Mesothelial cell of epicardium (in vitro differentiated cells): ENCODE results near the gene UGT1A3. TPM values are rescaled to one million over a fixed set of nuclear protein-coding genes. Genes with fewer than 3 reads are reported as not detected.

Experiments used
- DNase-seq, 2 experiments: peaks; one replicate each; pipeline ENCODE4 v3.0.0; 2021; ENCODE audit warnings: low spot score in 2 of 2; ENCODE audit not compliant: unreplicated experiment in 2 of 2
- H3K27ac Mint-ChIP-seq: 2 replicates; pipeline ENCODE4 v1.8.0; 2021; ENCODE audit warnings: mixed read lengths
- H3K27me3 Mint-ChIP-seq: 2 replicates; pipeline ENCODE4 v1.8.0; 2021; ENCODE audit warnings: low read depth, mixed read lengths
- H3K36me3 Mint-ChIP-seq: 2 replicates; pipeline ENCODE4 v1.8.0; 2021; ENCODE audit warnings: mixed read lengths
- H3K4me1 Mint-ChIP-seq: 2 replicates; pipeline ENCODE4 v1.8.0; 2021; ENCODE audit warnings: mixed read lengths
- H3K4me3 Mint-ChIP-seq: 2 replicates; pipeline ENCODE4 v1.8.0; 2021; ENCODE audit warnings: mild to moderate bottlenecking, moderate library complexity, mixed read lengths
- H3K9me3 Mint-ChIP-seq: 2 replicates; pipeline ENCODE4 v1.8.0; 2021; ENCODE audit warnings: mixed read lengths
- total RNA-seq: library from RNA; stranded (reverse); gene quantifications from 3 replicates; pipeline ENCODE4 v1.2.1, GENCODE V29; 2021
- TF ChIP-seq, protein P1 (sequence below): fragments of 200-600 bp; sonication (generic); IDR thresholded peaks from one replicate; pipeline ENCODE4 v1.5.0; 2021; ENCODE audit warnings: antibody characterized with exemption; ENCODE audit not compliant: unreplicated experiment

UGT1A3 gene
- total RNA-seq, 1 donor from 2014 or later, result not detected

DNA sequence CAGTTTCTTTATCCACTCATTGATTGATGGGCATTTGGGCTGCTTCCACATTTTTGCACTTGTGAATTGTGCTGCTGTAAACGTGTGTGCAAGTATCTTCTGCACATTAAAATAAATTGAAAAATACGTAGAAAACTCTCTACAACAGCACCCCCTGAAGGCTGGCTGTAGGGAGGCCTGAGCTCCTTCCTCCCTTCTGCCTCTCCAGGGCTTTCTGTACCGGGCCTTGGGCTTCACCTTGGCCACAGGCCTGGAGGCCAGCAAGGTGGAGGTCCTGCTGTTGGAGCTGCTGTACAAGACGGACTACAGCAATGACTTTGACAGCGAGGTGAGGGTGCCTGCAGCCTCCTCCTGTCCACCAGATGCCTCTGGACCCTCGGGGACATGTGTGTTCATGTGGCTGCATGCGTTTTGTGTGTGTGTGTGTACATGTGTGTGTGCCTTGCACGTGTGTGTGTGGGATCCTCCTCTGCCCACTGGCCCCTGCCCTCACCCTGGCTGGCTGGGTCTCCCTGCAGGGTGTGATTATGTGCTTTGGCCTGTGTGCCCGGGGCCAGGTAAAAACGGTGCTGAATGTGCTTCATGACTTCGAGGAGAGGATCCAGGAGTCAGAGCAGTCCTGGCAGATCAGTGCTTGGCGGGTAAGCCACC is 78.5 kb downstream of the UGT1A3 start:
- no peaks in the 10 kb centered on the region for H3K9me3 Mint-ChIP-seq
- peak in 1 of 2 experiments; percentile 25 for DNase-seq
- no peaks in the 10 kb centered on the region for H3K36me3 Mint-ChIP-seq
- TF ChIP-seq, protein P1, sequence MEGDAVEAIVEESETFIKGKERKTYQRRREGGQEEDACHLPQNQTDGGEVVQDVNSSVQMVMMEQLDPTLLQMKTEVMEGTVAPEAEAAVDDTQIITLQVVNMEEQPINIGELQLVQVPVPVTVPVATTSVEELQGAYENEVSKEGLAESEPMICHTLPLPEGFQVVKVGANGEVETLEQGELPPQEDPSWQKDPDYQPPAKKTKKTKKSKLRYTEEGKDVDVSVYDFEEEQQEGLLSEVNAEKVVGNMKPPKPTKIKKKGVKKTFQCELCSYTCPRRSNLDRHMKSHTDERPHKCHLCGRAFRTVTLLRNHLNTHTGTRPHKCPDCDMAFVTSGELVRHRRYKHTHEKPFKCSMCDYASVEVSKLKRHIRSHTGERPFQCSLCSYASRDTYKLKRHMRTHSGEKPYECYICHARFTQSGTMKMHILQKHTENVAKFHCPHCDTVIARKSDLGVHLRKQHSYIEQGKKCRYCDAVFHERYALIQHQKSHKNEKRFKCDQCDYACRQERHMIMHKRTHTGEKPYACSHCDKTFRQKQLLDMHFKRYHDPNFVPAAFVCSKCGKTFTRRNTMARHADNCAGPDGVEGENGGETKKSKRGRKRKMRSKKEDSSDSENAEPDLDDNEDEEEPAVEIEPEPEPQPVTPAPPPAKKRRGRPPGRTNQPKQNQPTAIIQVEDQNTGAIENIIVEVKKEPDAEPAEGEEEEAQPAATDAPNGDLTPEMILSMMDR, result no peak
- no peak overlapping the region for H3K27ac Mint-ChIP-seq
- H3K4me3 Mint-ChIP-seq, result no peak overlapping the region
- no peaks in the 10 kb centered on the region for H3K4me1 Mint-ChIP-seq
- H3K27me3 Mint-ChIP-seq, result peaks cover 59% of the 10 kb centered on the region

DNA sequence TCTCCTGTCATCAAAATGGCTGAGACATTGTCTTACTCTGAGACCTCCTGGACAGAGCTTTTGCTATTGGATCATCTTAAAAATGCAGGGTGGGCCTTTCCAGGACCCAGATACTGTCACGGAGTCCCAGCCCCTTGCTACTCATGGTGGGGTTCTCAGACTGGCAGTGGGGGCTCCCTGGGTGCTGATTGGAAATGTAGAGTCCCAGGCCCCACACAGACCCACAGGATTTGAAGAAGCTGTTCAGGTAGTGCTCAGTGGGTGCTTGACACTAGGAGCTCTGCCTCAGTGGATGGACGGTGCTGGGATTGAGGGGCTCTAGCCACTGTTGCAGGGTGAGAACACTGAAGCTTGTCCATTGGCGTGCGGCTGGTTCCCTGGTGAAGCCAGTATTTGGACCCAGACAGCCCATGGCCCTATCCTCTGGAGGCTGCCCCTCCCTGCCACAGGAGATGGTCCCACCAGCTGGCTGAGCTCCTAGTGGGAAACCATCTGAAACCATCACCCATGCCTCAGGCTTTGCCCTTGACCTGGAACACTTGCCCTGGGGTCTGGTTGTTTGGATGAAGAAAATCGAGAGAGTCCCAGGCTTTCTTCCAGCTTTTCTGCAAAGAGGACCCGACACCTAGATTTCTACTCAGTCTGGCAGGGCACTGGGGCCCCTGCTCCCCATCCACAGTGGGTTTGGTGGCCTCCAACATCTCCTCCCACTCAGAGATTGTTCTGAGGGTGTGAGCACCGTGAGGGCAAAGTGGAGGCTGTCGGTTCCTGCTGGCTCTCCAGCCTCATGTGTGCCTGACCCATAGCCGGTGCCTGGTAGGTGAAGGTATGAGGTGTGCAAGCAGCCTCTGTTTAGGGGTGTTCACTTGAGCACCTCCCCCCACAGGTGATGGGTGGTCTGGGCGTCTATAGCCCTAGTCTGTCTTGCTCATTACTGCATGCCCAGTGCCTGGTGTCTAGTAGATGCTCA is 79.4 kb downstream of the UGT1A3 start:
- Mint-ChIP-seq H3K9me3 (no peaks in the 10 kb centered on the region), H3K27me3 (peaks cover 59% of the 10 kb centered on the region), H3K4me1 (no peaks in the 10 kb centered on the region), H3K4me3 (no peak overlapping the region), H3K27ac (no peak overlapping the region), H3K36me3 (no peaks in the 10 kb centered on the region)
- TF ChIP-seq, protein P1, result no peak
- DNase-seq, result peak in 1 of 2 experiments; percentile 21

DNA sequence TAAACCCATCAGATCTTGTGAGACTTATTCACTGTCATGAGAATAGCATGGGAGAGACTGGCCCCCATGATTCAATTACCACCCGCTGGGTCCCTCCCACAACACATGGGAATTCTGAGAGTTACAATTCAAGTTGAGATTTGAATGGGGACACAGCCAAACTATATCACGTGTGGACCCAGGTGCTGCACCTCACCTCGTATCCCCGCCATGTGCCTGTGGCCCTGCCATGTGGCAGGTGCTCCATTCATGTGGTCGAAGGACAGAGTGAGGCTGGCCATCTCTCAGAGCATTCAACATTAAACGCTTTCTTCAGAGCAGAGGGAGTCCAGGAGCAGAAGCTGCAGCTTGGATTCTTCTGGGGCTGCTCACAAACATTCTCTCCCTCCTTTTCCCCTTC is 81.5 kb downstream of the UGT1A3 start:
- peaks cover 39% of the 10 kb centered on the region for H3K27me3 Mint-ChIP-seq

DNA sequence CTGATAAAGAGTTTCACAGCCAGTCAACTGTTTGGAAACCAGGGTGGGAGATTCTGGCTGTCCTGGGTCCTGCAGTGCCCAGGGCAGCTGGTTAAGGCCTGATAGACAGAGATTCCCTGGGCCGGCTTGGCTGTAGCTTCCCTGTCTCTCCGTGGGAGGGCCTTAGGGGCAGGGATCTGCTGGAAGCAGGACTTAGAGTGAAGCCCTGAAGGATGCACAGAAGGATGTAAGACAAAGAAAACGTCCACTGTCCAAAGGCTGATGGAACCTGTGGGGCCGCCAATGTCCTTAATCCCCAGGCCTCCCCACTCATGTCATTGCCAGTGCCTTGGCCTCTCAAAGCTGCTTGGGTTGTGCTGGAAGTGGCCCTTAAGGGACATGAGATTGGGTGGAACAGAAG is 82.2 kb downstream of the UGT1A3 start:
- Mint-ChIP-seq H3K4me3 (no peak overlapping the region), H3K4me1 (peaks cover 3% of the 10 kb centered on the region), H3K9me3 (peaks cover 10% of the 10 kb centered on the region), H3K36me3 (peaks cover 3% of the 10 kb centered on the region), H3K27me3 (peaks cover 34% of the 10 kb centered on the region), H3K27ac (no peak overlapping the region)
- TF ChIP-seq, protein P1, result no peak
- peak in 1 of 2 experiments; percentile 17 for DNase-seq

More for the DNA sequence above, 81.5 kb downstream of the UGT1A3 start:
- H3K36me3 Mint-ChIP-seq, result peaks cover 3% of the 10 kb centered on the region
- TF ChIP-seq, protein P1, result no peak
- DNase-seq, result no peak
- H3K4me1 Mint-ChIP-seq, result no peaks in the 10 kb centered on the region
- peaks cover 3% of the 10 kb centered on the region for H3K9me3 Mint-ChIP-seq
- no peak overlapping the region for H3K27ac Mint-ChIP-seq
- no peak overlapping the region for H3K4me3 Mint-ChIP-seq

DNA sequence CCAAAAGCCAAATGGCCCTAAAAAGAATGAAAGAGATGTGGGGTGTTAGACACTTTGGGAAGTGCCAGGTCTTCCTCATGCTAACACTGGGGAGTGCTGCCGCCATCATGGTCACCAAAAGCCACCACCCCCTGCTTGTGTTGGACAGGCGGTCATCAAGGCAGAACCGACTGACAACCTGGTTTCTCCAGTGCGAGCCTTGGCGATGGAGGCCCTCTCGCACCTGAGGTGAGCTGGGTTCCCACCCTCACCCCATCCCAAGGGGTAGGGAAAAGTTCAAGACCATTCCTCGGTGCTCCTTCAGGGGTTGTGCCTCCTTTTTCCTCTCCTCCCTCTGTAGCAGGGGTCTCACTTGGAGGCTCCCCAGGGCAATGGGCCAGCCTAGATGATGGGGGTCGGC is 82.9 kb downstream of the UGT1A3 start:
- Mint-ChIP-seq H3K9me3 (peaks cover 15% of the 10 kb centered on the region), H3K4me1 (peaks cover 10% of the 10 kb centered on the region), H3K27ac (no peak overlapping the region), H3K36me3 (peaks cover 3% of the 10 kb centered on the region), H3K27me3 (peaks cover 31% of the 10 kb centered on the region), H3K4me3 (no peak overlapping the region)
- TF ChIP-seq, protein P1, result no peak
- DNase-seq, result peak; percentile 7 to 30
